GM20000 (cell line): Measurements from ENCODE around the gene P2RY2.
A peak's percentile ranks its signal among the peaks of the same experiment; 100 is the strongest.

Experiments used
- DNase-seq: peaks from one replicate; pipeline ENCODE4 v3.0.0; 2012; ENCODE audit warnings: low spot score
- TF ChIP-seq, protein P1 (sequence below): IDR thresholded peaks from 2 replicates; pipeline ENCODE4 v1.5.1; 2012; ENCODE audit warnings: mild to moderate bottlenecking, control low read depth; ENCODE audit errors: extremely low read depth, missing control alignments

The P2RY2 gene

GRCh38 chr11:73189315-73189714 lies 28.8 kb upstream of the P2RY2 start:
- TF ChIP-seq, protein P1, sequence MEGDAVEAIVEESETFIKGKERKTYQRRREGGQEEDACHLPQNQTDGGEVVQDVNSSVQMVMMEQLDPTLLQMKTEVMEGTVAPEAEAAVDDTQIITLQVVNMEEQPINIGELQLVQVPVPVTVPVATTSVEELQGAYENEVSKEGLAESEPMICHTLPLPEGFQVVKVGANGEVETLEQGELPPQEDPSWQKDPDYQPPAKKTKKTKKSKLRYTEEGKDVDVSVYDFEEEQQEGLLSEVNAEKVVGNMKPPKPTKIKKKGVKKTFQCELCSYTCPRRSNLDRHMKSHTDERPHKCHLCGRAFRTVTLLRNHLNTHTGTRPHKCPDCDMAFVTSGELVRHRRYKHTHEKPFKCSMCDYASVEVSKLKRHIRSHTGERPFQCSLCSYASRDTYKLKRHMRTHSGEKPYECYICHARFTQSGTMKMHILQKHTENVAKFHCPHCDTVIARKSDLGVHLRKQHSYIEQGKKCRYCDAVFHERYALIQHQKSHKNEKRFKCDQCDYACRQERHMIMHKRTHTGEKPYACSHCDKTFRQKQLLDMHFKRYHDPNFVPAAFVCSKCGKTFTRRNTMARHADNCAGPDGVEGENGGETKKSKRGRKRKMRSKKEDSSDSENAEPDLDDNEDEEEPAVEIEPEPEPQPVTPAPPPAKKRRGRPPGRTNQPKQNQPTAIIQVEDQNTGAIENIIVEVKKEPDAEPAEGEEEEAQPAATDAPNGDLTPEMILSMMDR: no peak
- peak; percentile 55 for DNase-seq

DNA sequence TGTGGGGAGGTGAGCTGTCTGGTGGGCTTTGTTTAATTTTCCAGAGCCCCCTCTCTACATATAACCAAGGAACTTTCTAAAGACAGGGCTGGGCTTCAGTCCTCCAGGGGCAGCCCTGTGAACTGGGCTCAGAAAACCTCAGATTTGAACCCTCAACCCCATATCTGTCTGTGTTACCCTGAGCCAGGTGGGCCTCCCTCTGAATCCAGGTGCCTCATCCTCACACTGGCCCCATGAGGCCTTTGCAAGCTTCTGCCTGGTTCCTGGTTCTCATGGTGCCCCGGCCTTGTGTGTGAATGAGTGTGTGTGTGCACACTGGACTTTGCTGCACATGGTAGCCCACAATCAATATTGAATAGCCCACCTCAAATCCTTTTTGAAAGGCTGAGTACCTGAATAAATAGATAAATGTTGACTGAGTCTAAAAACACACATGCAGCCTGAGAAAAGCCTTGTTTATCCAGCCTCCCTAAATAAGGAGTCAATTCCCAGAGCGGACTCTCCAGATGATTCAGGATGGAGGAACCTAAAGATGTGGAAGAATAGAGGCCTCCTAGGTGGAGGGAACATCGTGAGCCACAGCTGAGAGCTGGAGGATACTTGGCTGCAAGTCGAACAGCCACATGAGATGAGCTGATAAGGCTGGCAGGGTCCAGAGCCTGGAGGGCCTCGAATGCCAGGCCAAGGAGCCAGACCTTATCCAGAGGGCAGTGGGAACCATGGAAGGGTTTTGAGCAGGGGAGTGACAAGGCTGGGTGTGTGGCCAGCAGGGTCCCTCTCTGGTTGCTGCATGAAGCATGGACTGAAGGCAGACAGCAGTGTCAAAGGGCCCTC lies 28.1 kb upstream of the P2RY2 start:
- DNase-seq: no peak
- TF ChIP-seq, protein P1: no peak

DNA sequence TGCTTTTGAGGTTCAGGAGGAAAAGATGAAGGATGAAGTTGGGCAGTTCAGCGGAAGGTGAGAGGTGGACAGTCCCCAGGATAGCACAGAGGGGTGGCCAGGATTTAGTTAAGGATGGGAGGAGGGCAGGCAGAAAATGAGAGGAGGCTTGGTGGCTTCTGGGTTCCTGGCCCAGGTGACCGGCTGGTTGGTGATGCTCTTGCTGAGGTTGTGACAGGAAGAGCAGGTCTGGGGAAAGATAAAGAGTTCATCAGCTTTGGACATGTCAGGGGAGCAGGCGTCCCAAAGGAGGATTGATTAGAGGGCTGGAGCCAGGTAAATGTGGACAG lies 27.6 kb upstream of the P2RY2 start:
- TF ChIP-seq, protein P1: no peak
- DNase-seq: no peak

DNA sequence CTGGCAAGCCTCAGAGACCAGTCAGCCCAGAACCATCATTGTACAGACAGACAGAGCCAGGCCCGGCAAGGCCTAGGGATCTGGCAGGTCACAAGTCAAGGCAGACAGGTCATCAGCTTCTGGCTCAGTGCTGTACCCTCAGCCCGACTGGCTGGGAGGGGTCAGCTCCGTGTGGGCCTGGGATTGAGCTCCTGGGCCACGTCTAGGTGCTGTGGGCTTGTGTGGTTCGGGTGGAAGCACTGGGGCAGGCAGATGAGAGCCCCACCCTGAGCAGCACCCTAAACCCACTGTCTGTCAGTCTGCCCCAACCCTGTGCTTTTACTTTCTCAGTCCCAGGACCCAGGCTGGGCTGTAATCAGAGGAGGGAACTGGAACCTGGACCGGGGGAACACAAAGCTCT lies 26.9 kb upstream of the P2RY2 start:
- no peak for DNase-seq
- TF ChIP-seq, protein P1: no peak

DNA sequence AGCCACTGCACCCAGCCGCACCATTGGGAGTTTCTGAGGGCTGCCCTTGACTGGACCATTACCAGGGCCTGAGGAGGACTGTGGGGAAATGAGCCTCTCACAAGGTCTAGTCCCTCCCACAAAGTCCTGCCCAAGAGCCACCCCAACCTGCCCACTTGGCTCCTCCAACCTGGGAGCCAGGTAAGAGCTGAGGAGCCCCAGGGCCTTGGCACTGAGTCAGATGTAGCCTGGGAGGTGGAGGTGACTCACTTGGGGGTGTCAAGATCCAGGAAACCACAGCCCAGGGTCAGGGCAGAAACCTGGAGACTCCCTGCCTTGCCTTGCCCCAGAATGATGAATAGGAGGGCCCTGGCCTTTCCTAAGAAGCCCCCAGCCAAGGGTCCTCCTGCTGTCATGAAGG lies 25.8 kb upstream of the P2RY2 start:
- DNase-seq: no peak
- TF ChIP-seq, protein P1: no peak

- TF ChIP-seq, protein P1: no peak
- DNase-seq: no peak
These were observed 24.6 kb upstream of the P2RY2 start for GRCh38 chr11:73193251-73194033.

- TF ChIP-seq, protein P1: no peak
- no peak for DNase-seq
These were observed 24.0 kb upstream of the P2RY2 start for GRCh38 chr11:73194034-73194507.
